ENCODE results near the gene C17orf78.
"Not testable (repeated sequence)": the region's sequence is repeated elsewhere in the genome, so short reads cannot be mapped to it uniquely, and the experiment has no call there.

C17orf78 gene

DNA sequence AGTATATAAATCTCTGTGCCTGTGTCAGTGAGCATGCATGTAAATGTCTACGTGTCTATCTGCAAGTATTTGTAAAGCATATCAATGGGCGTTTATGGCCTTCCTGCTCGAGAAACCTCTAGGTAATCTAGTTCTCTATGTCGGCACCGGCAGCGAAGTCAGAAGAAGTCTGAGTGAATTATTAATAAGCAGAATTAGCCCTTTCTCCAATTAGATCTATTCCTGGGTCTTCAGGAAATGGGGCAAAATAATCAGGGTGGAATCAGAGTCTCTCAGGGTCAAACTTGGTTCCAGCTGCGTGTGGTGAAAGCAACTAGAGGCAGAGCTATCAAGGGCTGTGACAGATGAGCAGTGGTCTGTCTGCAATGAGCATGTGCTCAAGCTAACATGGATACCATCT lies at the start of gene C17orf78:
TSS of gene C17orf78 (plus strand) at position 280 of the 400 bp plus-strand sequence. CDS start at position 388, 108 bp downstream.
- no peak for ATAC-seq

DNA sequence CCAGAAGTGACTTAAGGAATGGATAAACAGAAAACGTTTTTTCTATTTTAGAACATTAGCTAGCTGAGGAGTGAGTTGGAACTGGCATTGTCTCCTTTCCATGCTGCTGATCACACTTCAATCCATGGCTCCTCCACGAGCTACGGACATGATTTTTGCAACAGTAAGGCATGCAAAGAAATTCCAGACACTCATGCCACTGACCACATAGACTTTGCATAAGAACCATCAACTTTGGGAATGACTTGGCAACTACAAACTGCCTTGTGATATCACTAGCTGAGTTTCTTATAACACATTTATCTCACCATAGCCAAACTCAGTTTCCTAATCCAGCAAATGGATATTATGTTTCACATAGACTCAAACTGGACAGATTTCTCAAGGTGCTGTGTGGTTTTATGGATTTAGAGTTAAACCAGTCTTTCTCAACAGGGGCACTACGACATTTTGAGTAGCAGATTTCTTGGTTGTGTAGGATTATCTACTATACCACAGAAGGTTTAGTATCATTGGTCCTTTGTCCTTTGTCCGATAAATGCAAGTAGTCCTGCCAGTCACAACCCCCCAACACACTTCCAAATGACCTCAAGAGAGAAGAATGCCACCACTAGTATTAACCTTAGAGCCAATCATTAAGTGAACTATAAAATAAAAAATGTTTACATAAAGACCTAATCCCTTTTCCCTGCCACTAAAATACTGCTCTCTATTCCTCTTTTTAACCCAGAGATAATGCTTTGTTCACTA lies 48.3 kb upstream of the C17orf78 start:
- ATAC-seq = no peak

DNA sequence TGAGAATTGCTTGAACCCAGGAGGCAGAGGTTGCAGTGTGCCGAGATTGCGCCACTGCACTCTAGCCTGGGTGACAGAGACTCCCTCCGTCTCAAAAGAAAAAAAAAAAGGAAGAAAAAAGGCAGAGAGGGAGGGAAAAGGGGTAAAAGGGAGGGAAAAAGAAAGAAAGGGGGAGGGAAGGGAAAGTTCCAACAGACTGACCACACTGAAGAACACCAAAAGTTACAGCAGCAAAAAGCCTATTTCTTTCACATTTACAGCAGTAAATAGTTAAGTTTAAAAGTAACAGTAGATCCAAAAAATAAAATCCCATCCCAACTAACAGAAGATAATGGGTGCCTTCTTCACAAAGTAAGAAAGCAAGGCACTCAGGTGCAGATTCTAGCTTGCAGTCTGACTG lies 36.9 kb upstream of the C17orf78 start:
- no peak for ATAC-seq

DNA sequence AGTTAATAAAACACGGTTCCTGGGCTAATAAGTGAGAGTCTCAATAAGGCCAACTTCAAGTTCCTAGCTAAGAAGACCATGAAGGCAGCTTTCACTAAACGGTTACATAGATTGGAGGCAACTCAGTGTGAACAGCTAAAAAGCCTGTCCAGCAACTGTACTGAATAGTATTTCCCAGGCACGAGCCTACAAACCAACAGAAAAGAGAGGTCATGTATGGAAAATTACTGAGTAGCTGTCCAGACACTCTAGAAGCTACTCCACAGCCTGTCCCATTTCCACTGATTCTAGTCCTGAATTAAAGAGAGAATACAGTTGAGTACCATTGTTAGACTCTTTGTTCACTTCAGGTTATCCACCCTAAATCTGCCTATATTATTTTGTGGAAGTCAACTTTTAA lies 36.5 kb upstream of the C17orf78 start:
- no peak for ATAC-seq

DNA sequence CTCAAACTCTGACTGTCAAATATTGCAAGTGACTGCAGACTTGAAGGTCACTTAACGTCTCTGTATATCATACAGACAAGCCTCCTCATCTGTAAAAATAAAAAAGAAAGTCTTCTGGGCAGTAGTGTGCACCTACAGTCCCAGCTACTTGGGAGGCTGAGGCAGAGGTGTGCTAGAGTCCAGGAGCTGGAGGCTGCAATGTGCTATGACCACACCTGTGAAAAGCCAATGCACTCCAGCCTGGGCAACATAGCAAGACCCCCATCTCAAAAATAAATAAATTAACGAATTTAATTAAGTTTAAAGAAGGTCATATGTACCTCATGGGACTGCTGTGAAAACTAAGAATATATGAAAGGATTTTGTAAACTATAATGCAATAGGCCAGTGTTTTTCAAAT lies 35.0 kb upstream of the C17orf78 start:
- no peak for ATAC-seq

DNA sequence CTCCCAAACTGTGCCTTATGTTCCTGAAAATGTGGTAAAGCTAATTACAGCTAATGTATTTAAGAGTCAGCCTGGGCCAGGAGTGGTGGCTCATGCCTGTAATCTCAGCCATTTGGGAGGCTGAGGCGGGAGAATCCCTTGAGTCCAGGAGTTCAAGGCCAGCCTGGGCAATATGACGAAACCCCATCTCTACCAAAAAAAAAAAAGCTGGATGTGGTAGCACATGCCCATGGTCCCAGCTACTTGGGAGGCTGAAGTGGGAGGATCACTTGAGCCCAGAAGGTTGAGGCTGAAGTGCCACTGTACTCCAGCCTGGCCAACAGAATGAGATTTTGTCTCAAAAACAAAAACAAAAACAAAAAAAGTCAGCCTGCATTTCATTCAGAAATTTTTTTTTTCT lies 33.2 kb upstream of the C17orf78 start:
- no peak for ATAC-seq

DNA sequence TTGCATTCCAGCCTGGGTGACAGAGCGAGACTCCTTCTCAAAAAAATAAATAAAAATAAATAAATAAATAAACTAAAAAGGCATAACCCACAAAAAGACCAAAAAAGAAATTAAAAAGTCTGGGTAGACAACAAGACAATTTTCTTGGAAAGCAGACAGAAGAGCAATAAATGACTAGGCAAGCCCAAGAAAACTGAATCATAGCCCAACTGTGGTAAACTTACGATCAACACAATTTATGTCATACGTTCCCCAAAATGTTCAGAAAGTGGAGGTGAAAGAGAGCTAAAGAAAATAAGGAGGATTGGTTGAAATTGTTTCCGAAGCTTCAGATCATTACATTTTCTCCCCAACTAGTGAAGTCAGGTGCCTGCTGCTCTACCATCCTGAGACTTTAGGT lies 31.3 kb upstream of the C17orf78 start:
- ATAC-seq = peak in 1 of 2 donors; percentile 59

DNA sequence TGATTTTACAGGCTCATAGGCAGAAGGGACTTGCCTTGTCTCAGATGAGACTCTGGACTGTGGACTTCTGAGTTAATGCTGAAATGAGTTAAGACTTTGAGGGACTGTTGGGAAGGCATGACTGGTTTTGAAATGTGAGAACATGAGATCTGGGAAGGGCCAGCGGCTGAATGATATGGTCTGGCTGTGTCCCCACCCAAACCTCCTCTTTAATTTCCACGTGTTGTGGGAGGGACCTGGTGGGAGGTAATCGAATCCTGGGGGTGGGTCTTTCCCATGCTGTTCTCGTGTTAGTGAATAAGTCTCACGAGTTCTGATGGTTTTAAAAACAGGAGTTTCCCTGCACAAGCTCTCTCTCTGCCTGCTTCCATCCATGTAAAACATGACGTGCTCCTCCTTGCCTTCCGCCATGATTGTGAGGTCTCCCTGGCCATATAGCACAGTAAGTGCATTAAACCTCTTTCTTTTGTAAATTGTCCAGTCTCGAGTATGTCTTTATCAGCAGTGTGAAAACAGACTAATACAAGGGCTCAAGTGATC lies 28.9 kb upstream of the C17orf78 start:
- ATAC-seq = not testable (repeated sequence)

DNA sequence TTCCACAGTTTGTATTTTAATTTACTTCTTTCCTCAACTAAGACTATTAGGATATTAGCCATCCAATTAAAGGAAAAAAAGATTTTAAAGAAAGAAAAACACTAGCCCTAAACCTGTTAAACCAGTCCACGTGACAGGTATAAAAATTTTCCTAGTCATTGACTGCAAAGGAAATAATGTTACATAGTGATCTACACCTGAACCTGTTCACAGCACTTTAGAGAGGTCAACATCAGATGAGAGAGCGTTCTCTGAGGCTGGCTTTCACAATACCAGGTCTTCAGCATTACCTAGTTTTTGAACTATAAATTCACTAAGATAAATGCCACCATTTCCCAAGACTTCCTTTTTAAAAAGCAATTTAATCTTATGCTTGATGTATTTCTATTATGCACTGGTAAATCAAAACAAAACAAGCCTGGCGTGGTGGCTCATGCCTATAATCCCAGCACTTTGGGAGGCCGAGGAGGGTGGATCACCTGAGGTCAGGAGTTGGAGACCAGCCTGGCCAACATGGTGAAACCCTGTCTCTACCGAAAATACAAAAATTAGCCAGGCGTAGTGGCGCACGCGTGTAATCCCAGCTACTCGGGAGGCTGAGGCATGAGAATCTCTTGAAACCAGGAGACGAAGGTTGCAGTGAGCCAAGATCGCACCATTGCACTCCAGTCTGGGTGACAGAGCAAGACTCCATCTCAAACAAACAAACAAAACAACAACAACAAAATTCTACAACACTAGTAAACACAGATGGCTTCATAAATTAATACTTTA lies 18.8 kb upstream of the C17orf78 start:
- not testable (repeated sequence) for ATAC-seq

DNA sequence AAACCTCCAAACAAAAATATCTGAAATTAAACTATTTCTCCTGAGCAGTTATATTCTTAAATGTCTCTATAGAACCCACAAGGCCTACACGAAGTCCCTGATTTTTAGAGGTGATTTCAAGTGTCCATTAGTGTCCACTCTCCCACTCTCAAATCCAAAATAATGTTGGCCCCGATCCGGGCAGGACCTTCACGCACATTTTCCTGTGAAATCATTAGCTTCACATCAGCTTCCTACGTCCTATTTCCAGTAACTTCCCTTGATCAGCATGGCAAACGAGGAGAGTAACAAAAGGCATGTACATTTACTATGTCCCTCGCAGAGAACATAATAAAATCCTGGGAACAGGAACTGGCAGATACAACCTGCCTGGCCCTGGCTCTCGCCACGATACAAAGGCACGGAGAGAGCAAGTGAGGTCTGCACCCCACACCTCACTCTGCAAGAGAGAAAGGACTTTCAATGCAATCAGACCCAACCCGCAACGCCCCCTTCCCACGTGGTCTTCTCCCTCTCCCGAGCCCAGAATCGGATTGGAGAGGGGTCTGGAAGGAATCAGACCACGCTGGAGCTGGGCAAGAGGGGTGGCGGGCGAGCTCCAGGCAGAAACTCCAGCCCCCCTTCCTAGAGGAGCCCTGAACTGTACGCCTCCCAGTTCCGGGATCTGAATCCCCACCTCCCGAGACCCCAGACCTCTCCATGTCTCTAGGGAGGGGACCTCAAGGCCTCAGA lies 17.5 kb upstream of the C17orf78 start:
- ATAC-seq = peak in 1 of 2 donors; percentile 13

DNA sequence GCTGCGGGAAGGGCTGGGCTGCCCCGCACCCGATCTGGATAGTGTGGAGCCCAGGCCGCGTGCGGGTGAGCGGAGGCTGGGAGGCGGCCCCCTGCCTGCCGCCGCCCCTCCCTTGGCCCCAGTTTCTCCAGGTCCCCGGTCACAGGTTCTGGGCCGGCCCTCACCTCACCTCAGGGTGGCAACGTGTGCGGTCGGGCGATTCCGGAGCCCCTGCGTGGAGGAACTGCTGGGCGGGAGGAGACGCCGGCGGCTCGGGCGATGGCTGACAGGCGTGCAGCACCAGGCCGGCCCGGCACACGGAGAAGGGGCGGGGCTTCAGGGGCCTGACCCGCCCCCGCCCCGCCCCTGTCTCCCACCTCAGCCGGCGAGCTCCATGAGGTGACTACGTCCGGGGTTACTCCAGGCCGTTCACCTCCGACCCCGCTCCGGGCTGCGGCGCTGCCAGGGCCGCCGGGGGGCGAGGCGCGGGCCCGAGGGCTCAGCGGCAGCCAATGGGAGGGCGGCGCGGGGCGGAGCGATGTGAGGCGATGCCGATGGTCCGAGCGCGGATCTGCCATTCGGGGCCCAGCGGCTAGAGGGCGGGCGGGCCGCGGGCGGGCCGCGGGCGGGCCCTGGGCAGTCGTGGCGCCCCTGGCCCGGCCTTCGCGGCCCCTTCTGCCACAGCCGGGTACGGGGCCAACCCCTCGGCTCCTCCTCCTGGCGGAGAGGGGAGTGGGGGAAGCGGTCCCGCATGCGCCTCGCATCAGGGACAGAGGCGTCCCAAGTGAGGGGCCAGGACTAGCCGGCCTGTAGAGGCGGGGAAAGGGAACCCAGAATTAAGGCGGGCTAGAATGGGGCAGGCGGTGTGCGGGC lies 16.7 kb upstream of the C17orf78 start:
- ATAC-seq = peak; percentile 97 to 98

DNA sequence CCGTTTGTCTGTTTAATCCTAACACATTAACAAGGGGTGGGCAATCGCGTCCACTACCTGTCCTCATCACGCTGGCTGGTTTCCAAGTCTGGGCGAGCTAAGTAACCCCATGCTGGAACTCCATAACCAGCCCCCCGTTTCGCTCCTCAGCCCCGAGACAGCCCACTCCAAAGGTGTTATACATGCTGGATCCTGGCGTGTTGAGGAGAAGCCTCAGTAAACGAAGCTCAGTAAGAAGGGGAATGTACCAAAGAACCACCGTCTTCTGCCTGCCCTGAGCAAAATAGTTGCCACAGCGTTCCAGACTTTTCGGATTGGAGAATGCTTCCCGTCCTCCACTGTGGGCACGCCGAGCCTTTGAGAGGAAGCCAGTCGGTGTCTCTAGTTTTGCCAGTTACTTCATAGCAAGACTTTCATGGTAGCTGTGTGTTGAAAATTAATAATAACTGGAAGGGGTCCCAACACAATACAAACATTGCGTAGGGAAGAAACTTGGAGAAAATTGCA lies 16.1 kb upstream of the C17orf78 start:
- ATAC-seq = no peak

DNA sequence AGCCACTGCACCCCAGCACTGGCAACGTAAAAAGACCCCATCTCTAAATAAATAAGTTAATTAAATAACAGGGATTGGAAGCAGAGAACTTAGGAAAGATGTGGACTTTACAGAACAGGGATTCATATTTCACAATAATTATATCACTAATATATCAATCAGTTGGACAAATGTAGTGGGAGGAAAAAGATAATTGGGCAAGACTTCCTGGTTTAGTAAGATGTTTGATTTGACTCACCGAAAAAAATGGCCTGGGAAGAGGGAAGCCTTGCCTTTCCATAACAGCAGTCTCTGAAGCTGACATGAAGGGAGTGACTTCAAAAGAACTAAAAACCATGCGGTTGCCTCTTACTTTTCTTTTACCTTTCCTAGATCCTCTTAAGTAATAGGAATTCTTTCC lies 15.2 kb upstream of the C17orf78 start:
- ATAC-seq = no peak

DNA sequence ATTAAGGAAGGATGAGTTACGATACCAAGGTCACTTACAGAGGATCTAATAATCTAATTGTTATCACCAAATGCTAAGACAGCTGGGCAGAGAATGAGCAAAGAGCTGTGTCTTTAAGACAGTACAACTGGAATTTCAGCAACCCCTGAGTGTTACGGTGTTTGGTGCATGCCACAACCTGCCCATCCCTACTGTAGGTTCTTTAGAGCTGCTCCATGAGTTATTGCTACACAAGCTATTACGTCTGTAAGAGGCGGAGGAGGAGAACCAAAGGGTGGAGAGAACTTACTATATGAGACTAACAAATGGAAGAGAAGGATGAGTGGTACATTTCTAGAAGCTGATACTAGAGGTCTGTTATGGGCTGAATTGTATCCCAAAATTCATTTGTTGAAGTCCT lies 14.2 kb upstream of the C17orf78 start:
- ATAC-seq = no peak

DNA sequence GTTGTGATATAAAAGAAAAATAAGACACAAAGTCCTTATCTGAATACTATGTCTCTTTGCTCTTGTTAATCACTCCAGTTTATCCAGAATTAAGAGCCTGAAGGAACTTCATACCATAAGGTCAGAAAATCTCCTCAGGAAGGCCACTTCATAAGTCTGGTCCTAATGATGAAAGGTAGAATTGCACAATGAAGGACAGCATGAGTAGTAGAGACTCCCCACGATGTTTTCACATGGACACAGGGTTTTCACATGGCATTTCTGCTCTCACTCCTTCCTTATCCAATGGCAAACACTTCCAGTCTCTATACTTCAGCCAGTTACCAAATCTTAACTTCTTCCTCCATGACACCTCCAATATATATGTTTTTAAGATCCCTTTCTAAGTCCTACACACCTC lies 10.2 kb upstream of the C17orf78 start:
- ATAC-seq = no peak

DNA sequence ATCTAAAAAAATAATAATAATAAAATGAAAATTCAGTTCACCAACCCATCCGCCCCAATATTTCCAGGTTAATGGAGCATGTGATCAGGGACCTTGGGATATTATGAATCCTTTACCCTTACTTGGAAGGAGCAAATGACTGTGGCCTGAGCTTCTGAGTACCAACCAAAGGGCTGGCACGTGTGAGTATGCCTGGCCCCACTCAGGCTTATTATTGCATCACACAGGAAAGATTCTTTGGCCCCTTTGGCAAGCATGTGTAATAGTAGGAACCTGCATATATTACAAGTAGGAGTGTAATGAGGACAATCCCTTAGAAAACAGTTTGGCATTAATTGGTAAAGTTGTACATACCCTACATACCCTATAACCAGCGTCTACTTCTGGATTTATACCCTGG lies 7.2 kb upstream of the C17orf78 start:
- ATAC-seq = no peak

DNA sequence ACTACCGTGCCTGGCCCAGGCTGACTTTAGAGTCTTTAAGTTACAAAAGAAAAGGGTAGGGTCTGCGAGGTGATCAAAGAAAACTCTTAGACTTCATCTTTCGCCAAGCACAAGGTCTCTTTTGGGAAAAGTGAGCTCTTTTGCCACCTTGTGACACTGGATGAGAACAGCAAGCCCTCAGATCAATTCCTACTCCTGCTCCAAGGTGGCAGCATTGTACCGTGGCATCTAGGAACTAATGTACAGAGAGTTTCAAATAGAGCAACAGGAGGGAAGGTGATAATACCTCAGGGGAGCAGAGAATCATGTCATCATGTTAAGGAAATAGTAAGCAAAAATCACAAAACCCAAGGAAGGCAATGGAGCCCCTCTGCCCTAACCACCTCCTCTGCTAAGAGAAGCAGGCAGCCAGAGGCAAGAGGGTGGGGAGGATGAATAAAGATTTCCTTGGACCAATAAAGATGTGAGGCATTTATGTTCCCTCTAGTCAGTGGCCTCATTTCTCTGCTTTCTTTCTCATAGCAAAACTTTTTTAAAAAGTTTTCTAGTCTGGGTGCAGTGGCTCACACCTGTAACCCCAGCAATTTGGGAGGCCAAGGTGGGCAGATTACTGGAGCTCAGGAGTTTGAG lies 2.1 kb upstream of the C17orf78 start:
- peak; percentile 86 to 92 for ATAC-seq

DNA sequence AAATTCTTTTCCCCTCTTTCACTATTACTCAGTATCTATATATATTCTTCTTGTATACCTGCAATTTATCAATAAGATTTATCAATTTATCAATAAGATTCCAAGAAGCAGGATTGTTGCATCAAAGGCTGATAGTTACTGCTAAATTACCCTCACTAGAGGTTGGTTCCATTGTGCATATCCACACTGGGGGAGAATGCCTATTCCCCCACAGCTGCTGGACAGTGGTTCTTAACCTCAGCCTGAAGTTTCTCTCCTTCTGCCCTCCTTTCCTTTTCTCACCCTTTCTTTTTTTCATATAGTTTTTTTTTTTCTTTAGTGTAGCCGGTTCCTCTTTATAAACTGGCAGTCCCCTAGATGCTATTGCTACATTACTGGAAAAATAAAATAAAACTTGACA lies 6.3 kb downstream of the C17orf78 start:
- ATAC-seq = no peak

DNA sequence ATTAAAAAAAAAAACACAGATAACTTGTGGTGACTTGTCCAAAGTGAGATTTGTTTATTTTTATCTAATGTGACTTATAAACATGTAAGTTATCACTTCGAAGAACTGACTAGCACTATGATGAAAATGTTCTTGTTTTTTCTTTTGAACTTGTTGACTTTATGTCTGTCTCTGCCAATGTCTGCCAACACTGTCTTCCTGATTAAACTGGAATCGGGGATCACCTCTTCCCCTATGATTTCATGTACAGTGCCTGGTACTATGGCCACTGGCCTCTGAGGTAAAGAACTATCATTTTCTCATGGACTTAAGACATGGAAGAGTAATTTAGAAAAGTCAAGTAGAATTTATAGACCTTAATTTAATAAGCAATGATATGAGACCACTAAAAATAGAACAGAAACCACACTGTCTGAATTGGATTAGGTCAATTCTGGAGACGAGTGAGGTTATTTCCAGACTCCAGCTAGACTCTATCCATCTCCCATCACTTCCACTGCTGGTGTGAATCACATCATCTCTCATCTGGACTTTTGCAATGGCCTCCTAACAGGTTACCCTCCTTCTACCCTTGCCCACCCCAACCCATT lies 8.9 kb downstream of the C17orf78 start:
- no peak for ATAC-seq

DNA sequence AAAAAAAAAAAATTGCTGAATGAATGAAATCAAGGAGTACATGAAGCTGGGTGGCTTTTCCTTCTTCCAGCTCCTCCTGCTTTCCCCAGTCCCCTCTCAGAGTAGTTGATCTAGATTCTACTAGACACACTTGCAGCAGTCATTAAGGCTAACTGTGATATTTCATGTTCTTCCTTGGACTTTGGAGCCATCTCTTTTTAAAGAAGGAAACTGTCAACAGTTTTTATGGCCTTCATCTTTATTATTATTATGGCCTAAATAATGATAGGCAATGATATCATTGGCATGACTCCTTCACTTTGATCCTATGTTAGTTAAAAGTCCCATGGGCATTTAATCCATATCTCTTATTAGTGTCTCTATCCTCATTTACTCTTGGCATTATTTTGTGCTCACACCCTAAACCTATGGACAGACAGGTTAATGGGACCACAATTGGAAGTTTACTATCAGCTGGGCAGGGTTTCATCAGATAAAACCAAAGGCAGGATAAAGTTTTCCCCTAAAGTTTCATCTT lies 9.7 kb downstream of the C17orf78 start:
- no peak for ATAC-seq

DNA sequence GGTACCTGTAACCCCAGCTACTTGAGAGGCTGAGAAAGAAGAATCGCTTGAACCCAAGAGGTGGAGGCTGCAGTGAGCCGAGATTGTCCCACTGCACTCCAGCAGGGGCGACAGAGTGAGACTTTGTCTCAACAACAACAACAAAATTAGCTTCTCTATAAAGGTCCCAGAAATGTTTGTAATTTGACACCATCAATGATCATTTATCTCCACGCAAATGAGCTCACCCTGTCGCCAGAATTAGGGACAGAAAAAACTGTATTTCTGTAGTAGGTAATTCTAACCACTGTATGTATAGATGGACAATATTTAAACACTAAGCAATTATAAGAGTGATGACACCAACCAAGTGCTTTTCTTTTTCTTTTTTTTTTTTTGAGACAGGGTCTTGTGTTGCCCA lies 10.7 kb downstream of the C17orf78 start:
- no peak for ATAC-seq

All from activated CD4-positive, CD25-positive, alpha-beta regulatory T cell treated with anti-CD3 and anti-CD28 coated beads, Interleukin-2, amount 50 U/mL, for 24 hours (primary cell).